ENCODE measurements around the gene IL22RA1.

Gene IL22RA1, protein sequence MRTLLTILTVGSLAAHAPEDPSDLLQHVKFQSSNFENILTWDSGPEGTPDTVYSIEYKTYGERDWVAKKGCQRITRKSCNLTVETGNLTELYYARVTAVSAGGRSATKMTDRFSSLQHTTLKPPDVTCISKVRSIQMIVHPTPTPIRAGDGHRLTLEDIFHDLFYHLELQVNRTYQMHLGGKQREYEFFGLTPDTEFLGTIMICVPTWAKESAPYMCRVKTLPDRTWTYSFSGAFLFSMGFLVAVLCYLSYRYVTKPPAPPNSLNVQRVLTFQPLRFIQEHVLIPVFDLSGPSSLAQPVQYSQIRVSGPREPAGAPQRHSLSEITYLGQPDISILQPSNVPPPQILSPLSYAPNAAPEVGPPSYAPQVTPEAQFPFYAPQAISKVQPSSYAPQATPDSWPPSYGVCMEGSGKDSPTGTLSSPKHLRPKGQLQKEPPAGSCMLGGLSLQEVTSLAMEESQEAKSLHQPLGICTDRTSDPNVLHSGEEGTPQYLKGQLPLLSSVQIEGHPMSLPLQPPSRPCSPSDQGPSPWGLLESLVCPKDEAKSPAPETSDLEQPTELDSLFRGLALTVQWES

DNA sequence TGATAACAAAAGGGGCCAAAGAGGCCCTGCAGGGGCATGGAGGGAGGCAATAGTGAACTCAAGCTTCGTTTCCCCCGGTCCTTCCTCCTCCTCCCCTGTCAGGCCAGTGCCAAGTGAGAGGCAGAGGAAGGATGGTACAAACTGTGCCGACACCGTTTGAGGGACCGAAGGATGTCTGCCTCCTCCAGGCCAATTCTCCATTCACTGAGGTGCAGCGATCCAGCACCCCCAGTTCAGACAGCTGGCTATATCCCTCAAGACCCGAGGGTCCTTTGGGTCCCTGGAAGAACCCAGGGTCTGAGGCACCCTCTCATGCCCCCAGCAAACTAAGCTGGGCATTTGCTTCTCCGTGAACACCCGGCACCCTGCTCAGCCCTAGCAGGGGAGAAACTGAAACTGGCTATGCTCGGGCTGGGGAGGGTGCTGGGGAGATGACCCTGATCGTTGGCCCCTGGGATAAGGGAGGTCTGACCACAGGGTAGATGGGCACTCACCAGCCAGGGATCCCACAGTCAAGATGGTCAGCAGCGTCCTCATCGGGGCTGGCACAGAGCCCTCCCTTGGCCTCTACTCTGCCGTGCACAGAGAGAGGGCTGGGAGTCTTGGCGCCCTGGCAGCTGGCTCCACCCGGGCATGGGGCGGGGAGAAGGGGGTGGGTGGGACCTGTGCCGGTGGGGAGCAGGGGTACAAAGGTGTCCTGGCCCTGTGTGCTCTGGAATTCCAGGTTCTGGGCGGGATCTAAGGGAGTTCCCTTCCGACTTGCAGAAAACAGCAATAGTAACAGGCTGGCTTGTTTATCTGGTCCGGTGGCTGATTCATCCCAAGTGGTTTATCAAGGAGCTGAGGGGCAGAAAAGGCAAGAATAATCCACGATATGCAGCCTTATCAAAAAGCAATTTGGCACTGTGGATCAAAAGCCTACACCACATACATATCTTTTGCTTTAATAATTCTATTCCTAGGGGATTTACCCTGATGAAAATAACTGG lies at the start of gene IL22RA1:
Gene IL22RA1, minus strand, starts transcription at position 595 of the 989 bp plus-strand sequence. Its CDS starts 58 bp downstream, at position 537.
- no peak for DNase-seq

DNA sequence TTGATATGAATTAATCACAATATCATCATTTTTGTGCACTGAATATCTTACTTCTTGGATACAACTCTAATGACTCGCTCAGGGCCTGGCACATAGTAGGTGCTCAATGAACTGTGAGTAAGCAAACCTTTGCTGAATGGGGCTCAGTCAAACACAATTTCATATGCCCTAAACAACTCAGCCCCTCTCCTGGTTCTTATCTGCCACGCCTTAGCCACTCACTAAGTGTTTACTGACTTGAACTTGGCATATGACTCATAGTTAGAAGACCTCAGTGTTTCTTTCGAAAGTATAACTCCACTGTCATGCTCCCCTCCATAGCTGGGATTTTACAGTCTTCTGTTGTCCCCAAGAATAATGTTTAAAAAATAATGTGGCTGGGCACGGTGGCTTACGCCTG lies 48.9 kb upstream of the IL22RA1 start:
- peak; percentile 58 for DNase-seq

DNA sequence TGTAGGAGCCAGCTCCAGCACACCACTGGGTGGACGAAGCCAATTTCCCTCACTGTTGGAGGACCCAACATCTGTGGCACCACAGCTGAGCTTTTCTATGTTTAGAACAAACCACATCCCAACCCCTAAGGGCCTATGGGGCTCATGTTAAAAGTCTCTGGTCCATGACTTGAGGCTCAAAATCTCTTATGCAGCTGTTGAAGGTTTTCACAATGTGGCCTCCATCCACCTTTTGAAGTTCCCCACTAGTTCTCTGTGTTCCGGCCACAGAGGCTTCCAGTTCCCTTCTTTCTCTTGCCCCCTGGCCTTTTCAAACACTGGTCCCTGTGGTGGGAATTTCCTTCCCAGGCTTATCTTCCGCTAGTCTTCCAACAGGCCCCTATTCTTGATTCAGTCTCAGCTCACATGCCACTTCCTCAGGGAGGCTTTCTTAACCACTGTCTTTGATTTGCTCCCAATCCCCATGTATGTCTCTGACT lies 48.1 kb upstream of the IL22RA1 start:
- no peak for DNase-seq

DNA sequence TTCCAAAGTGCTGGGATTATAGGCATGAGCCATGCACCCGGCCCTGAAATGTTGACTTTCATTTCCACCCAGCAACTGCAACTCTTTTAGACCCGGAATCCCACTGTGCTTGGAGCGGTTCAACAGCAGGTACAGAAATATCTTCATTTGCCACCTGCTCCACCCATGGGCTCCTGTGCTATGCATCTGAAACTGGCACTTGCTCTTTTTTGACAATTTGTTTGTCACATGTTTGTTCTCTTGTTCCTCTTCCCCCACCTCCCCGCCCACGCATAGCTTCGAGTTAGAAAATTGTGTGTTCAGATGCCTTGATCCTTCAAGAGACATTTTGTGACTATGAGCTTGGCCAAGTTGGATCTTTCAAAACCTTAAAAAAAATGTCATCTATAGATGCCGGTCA lies 46.6 kb upstream of the IL22RA1 start:
- peak; percentile 32 for DNase-seq

DNA sequence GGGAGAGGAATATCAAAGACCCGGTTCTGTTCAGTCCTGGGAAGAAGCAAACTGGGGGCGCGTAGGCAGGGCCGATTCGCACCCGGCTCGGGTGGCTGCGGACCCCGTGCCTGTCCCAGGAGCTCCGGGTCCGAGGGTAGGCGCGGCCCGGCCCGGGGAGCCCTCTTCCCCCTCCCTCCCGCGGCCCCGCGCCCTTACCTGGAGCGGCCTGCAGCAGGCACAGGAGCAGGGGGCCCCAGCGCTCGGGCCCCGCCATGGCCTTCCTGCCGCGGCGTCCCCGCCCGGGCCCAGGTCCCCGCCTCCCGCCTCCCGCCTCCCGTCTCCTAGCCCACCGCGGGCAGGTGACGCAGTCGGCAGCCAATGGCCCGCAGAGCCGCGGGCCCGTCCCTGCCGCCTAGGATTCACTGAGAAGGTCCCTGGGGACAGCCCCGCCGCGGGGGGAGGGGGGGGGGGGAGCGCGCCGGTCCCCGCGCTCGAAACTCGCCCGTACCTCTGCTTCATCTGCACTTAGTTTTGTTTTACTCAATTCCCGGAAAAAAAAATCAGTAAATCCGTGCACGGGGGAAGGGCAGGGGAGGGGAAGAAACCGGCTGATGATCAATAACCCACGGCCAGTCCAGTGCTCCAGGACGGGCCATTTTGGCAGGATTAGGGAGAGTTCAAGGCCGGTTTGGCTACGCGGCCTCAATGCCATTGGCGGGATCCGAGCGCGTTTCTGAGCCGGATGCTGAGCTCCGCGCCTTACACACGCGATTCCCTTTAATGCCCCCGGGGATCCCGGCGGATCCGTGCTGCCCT lies 44.3 kb upstream of the IL22RA1 start, which contains the start of gene IFNLR1:
Gene IFNLR1, minus strand, starts transcription at position 297 of the 798 bp plus-strand sequence. Its CDS starts 41 bp downstream, at position 256.
- peak; percentile 90 for DNase-seq

DNA sequence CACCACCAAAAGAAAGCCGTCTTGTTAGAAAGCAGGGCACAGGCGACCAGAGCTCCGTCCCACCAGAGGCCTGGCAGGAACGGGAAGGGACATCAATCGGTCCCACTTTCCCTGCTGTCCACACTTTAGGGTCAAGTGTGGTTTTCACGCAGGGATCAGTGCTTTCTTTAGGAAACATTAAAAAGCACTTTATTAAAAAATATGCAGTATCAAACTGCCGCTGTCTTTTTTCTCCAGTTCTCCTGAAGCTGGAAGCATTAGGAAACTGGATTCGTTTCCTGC lies 43.7 kb upstream of the IL22RA1 start:
- no peak for DNase-seq

DNA sequence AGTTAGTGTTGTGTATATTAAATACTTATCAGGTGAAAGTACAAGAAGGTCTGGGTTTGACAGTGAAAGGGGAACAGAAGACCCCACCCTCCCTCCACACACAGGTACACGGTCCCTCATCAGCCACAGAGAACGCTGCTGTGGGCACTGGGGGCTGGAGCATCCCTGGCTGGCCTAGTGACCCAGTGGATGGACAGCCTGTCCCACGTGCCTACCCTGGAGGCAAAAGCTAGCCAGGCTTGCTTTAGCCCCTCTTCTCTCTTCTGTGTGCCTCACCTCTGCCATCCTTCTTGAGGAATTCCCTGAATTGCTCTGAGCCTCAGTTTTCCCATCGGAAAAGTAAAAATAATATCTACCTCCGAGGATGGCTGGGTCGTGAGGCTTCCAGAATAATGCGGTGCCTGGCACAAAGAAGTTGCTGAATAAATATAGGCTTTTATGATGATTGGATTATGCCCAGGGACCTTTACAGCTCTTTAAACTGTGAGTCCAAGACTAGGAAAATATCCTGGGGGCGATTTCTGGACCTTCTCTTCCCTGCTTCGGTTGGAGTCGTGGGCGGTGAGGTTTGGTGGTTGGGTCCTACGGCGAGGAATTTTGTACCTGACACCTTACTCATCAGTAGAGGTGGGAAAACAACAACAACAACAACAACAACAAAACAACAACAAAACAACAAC lies 43.2 kb upstream of the IL22RA1 start:
- DNase-seq, result no peak

DNA sequence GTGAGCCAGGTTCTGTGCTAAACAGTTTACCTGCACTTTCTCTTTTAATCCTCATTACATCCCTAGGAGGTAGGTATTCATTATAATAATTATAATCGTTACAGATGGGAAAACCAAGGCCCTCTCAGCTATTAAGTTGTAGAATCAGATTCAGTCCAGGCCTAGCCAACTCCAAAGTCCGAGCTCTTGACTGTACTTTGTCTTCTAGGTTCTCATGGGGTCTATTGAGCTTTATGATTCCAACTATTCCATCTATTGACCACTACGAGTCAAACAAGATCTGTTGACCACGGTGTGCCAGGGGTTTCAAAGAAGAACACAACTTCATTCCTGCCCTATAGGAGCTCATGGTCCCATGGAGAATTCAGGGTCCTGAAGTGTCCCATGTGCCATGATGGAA lies 42.1 kb upstream of the IL22RA1 start:
- no peak for DNase-seq

DNA sequence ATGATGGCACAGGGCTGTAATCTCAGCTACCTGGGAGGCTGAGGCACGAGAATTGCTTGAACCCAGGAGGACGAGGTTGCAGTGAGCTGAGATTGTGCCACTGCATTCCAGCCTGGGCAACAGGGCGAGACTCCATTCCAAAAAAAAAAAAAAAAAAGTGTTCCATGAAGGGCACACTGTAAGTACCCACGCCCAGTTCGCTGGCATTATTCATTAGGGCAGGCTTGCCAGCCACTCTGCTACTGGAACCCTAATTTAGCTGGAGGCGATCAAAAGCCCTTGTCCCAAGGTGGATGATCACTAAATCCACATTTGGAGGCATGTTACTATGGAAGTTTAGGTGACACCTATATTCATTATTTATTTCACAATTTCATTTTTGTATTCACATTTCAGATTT lies 39.1 kb upstream of the IL22RA1 start:
- no peak for DNase-seq

DNA sequence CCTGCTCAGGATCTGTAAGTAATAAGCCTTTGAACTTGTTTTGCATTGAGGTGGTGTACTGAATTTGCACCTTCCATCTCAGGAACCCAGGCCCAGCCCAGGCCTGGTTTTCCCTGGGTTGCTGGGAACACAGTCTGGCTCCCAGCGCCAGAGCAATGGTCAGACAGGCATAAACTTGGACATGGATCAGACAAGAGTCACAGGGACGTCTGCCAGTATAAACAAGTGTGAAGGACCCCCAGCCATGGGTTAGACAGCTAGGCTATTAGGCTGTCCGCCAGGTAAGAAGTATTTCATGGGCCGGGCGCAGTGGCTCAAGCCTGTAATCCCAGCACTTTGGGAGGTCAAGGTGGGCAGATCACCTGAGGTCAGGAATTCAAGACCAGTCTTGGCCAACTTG lies 38.7 kb upstream of the IL22RA1 start:
- DNase-seq, result no peak

DNA sequence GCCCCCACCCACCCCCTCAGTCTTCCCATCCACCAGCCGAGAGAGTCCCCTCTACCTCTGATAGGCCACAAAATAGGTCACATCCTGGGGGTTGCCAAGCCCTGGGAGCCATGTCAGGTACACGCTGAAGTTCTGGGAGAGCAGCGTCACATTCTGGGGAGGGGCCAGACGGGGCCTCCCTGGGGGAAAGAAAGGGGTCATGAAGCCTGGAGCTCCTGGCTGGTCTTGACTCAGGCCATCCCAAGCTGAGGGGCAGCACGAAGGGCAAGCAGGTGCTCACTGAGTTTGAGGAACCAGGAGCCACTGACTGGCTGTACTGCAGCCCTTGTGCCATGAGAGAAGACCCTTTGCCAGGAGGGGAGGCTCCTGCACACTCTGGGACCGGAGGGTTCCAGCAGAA lies 37.7 kb upstream of the IL22RA1 start:
- DNase-seq, result no peak

DNA sequence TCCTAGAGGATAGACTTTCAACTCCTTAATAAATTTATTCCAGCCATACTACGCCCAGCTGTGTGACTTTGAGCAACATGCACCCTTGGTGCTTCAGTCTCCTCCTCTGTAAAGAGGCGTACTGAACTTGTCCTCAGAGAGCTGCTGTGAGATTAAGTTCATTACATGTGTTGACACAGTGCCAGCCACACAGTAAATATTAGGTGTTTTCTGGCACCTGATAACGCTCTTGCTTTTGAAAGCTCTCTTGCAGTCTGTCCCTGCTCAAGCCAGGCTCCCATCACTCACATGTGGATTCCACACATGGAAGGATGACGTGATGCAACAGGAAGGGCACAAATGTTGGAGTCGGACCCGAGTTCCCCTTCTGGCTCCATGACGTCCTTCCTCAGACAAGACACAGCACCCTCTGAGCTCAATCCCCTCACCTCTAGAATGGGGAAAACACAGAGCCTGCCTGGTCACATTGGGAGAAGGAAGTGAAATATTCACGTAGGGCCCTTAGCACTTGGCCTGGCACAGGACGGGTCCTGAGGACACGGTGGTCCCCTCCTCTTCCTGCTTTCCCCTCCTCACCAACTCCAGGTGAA lies 36.4 kb upstream of the IL22RA1 start:
- DNase-seq, result no peak

DNA sequence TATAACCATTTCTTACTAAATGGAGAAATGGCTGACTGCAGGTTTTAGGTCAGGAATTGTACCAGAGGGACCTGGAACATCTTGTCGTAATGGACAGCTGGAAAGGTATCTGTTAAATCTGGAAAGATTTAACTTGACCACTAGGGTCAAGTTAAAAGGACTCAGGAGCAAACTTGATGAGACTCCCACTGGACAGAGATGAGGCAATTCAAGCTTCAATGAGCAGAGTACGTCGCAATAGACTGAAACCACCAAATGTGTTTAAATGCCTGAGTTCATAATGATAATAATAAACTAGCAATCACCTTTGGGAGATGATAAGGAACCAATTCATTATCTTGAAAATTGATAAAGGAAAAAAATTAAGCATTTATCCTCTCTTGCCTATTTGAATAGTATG lies 35.5 kb upstream of the IL22RA1 start:
- DNase-seq, result no peak

DNA sequence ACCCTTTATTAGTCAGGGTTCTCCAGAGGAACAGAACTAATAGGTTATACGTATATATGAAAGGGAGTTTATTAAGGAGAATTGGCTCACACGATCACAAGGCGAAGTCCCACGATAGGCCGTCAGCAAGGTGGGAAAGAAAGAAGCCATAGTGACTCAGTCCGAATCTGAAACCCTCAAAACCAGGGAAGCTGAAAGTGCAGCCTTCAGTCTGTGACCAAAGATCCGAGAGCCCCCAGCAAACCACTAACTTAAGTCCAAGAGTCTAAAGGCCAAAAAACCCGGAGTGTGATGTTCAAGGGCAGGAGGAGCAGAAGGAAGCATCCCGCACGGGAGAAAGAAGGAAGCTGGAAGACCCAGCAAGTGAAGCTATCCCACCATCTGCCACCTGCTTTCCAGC lies 34.2 kb upstream of the IL22RA1 start:
- no peak for DNase-seq

DNA sequence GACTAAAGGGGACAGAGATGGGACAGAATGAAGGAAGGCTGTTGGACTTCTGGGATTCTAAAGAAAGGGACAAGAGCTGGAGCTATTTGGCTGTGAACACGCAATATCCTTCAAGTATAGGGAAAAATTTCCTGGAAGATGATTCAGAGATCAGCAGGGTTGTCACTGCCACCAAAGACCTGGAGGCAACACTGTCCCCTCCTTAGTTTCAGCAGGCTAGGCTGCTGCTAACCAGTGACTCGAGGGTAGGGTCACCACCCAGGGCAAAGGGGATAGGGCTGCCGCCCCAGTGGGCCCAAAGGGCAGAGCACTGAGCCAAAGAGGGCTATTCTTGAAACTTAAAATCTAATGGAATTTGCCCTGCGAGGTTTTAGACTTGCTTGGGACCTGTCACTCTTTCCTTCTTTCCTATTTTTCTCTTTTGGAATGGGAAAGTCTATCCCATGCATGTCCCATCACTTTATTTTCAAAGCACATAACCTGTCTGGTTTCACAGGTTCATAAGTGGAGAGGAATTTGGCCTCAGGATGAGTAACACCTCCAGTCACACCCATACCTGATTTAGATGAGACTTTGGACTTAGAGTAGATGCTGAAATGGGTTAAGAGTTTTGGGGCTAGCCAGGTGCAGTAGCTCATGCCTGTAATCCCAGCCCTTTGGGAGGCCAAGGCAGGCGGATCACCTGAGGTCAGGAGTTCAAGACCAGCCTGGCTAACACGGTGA lies 32.3 kb upstream of the IL22RA1 start:
- DNase-seq, result no peak

DNA sequence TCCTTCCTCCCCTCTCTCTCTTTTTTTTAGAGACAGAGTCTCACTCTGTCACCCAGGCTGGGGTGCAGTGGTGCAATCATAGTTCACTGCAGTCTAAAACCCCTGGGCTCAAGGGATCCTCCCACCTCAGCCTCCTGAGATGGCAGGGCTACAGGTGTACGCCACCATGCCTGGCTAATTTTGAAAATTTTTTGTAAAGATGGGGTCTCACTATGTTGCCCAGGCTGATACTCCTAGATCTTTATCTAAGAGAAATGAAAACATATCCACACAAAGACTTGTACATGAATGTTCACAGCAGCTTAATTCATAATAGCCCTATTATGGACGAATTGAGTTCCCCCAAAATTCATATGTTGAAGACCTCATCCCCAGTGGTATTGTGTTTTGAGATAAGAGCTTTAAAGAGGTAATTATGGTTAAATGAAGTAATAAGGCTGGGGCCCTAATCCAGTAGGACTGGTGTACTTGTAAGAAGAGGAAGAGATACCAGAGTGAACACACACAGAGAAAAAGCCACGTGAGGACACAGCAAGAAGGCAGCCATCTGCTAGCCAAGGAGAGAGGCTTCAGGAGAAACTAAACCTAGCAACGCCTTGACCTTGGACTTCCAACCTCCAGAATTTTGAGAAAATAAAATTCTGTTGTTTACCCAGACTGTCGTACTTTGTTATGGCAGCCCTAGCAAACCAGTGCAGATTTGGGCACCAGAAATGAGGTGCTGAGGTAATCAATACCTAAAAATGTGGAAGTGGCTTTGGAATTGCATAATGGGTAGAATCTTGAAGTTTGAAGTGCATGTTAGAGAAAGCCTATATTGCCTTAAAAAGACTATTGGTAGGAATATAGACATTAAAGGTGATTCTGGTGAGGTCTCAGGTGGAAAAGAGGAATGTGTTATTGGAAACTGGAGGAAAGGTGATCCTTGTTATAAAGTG lies 31.0 kb upstream of the IL22RA1 start:
- DNase-seq, result no peak

DNA sequence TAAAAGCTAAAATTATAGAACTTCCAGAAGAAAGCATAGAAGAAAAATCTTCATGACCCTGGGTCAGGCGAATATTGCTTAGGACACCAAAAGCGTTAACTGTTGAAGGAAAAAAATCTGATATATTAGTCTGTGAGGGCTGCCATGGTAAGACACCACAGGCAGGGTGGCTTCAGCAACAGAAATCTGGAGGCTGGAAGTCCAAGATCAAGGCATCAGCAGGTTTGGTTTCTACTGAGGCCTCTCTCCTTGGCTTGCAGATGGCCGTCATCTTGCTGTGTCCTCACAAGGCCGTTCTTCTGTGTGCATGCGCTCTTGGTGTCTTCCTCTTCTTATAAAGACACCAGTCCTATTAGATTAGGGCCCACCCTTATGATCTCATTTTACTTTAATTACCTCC lies 29.7 kb upstream of the IL22RA1 start:
- no peak for DNase-seq

DNA sequence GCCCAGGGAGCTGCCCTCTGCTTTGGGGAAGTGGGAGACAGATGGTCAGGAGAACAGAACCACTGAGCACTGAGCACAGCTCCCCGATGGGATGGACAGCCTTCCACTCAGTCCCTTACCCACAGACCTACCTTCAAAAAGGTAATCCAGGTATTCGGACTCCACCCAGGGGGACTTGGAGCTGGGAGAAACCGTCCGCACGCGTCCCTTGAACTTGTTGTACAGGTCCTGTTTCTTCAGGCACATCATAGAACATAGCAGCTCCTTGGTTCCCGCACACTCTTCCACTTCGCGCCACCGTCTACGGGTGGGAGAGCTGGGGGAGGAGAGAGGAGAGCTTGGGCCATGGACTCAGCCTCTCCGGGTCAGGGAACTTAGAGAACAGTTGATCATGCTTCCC lies 26.3 kb upstream of the IL22RA1 start:
- no peak for DNase-seq

DNA sequence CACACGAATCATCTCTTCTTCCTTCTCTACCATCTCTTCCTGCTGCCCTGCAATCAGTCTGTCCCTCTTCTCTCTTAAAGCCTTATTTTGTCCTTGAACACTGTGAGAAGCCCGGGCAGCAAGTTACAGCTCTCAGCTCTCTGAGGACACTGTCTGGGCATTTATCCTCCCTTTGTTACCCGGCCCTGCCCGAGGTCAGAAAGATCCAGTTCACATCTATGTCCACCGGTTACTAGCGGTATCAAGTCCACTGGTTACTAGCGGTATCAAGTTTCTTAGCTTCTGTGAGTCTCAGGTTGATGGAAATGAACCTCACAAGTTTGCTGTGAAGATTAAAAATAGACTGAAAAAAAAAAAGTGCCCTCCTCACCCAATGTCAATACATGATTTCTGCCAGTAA lies 25.3 kb upstream of the IL22RA1 start:
- no peak for DNase-seq

DNA sequence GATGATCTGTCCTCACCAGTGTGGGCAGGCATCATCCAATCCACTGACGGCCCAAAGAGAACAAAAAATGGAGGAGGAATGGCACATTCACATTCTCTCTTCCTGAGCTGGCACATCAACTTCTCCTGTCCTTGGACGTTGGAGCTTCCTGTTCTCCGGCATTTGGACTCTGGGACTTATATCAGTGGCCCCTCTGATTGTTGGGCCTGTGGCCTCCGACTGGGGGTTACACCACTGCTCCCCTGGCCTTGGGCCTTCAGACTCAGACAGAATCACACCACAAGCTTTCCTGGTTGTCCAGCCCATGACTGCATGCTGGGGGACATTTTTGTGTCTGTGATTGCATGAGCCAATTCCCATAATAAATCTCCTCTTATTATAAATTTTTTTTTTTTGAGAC lies 24.1 kb upstream of the IL22RA1 start:
- no peak for DNase-seq
